H1 (cell line): Measurements from ENCODE around the gene DNAAF8. TPM values are rescaled to one million over a fixed set of nuclear protein-coding genes. Genes with fewer than 3 reads are reported as not detected.

Source experiments
- CTCF ChIA-PET: fragments of 300-600 bp; sonication (Branson Sonifier 250); formaldehyde crosslinking; loops from one replicate; lab custom pipeline; 2021; ENCODE audit not compliant: partially characterized antibody; lab: Charles Lee
- POLR2A ChIA-PET: fragments of 300-600 bp; sonication (Branson Sonifier 250); formaldehyde crosslinking; loops from one replicate; lab custom pipeline; 2021; ENCODE audit warnings: inconsistent platforms; ENCODE audit not compliant: partially characterized antibody; lab: Charles Lee
- DNase-seq, 2 experiments: peaks; one replicate each; pipeline versions ENCODE4 v3.0.0 to v3.0.0-alpha.2; 2010 to 2022; ENCODE audit warnings: low spot score in 2 of 2, low read depth in 1 of 2, mixed read lengths in 1 of 2
- FAIRE-seq: peaks from 2 replicates; lab custom pipeline; 2011; peaks lifted over from hg19 to GRCh38; lab: Jason Lieb, UNC
- H2AFZ ChIP-seq: 2 replicates; pipeline ENCODE4 v1.8.1; 2012; ENCODE audit warnings: low read length, inconsistent platforms
- H2AK5ac ChIP-seq: 2 replicates; pipeline ENCODE4 v1.6.1; 2013; ENCODE audit warnings: low read depth, low read length
- H2BK120ac ChIP-seq: replicated peaks from 2 replicates; pipeline ENCODE3; 2013; ENCODE audit warnings: low read depth, low read length, inconsistent platforms
- H2BK12ac ChIP-seq: 2 replicates; pipeline ENCODE4 v1.6.1; 2013; ENCODE audit warnings: low read depth, low read length
- H2BK15ac ChIP-seq: 2 replicates; pipeline ENCODE4 v1.6.1; 2013; ENCODE audit warnings: low read length
- H2BK20ac ChIP-seq: 2 replicates; pipeline ENCODE4 v1.6.1; 2013; ENCODE audit warnings: low read length
- H2BK5ac ChIP-seq: 2 replicates; pipeline ENCODE4 v1.6.1; 2013; ENCODE audit warnings: low read depth, low read length
- H3K14ac ChIP-seq: 2 replicates; pipeline ENCODE4 v1.6.1; 2013; ENCODE audit warnings: inconsistent platforms; ENCODE audit not compliant: insufficient read length
- H3K18ac ChIP-seq: 2 replicates; pipeline ENCODE4 v1.6.1; 2013; ENCODE audit warnings: low read length; ENCODE audit errors: extremely low read depth
- H3K23ac ChIP-seq: 2 replicates; pipeline ENCODE4 v1.6.1; 2013; ENCODE audit warnings: inconsistent platforms; ENCODE audit not compliant: insufficient read length
- H3K23me2 ChIP-seq: 2 replicates; pipeline ENCODE4 v1.6.1; 2013; ENCODE audit warnings: low read depth, low read length
- H3K27ac ChIP-seq: 2 replicates; pipeline ENCODE4 v1.6.1; 2011; ENCODE audit warnings: low read depth, low read length, inconsistent platforms
- H3K27me3 ChIP-seq, 4 experiments: replicated peaks in 1 of 4; 1 replicate in 1 of 4; 2 replicates in 3 of 4; pipeline versions ENCODE4 v1.6.1 to v1.8.1; 2011 to 2013; ENCODE audit warnings: low read length in 3 of 4, mild to moderate bottlenecking in 3 of 4, inconsistent platforms in 2 of 4, mixed read lengths in 2 of 4, moderate library complexity in 1 of 4; ENCODE audit not compliant: control insufficient read depth in 3 of 4, insufficient read depth in 3 of 4; ENCODE audit errors: extremely low read depth in 1 of 4
- H3K36me3 ChIP-seq, 4 experiments: 2 replicates each; pipeline versions ENCODE4 v1.6.1 to v1.8.1; 2011 to 2013; ENCODE audit warnings: mild to moderate bottlenecking in 4 of 4, low read length in 3 of 4, moderate library complexity in 2 of 4, control low read depth in 1 of 4, inconsistent platforms in 1 of 4; ENCODE audit not compliant: insufficient read depth in 4 of 4, control insufficient read depth in 2 of 4
- H3K4ac ChIP-seq: replicated peaks from 2 replicates; pipeline ENCODE3; 2013; ENCODE audit warnings: low read length, low read depth, mixed read lengths, inconsistent platforms; ENCODE audit not compliant: insufficient read length
- H3K4me1 ChIP-seq, 4 experiments: replicated peaks in 1 of 4; 1 replicate in 1 of 4; 2 replicates in 3 of 4; pipeline versions ENCODE4 v1.6.1 to v1.8.1; 2011 to 2013; ENCODE audit warnings: low read length in 3 of 4, inconsistent platforms in 2 of 4, mixed read lengths in 1 of 4; ENCODE audit not compliant: insufficient read depth in 4 of 4, control insufficient read depth in 3 of 4
- H3K4me2 ChIP-seq, 2 experiments: 2 replicates each; pipeline versions ENCODE4 v1.6.1 to v1.8.1; 2011 to 2013; ENCODE audit warnings: low read depth in 2 of 2, low read length in 2 of 2, control low read depth in 1 of 2, inconsistent platforms in 1 of 2, mild to moderate bottlenecking in 1 of 2; ENCODE audit not compliant: insufficient read depth in 1 of 2
- H3K4me3 ChIP-seq, 4 experiments: fragments of 200-600, 300-600 bp in 1 of 4; sonication (generic), shearing (Covaris generic), sonication (Bioruptor Twin) in 1 of 4; 2 replicates each; pipeline versions ENCODE4 v1.5.1 to v1.8.1; 2011 to 2016; ENCODE audit warnings: low read length in 4 of 4, low read depth in 3 of 4, control low read depth in 2 of 4, inconsistent platforms in 2 of 4, mild to moderate bottlenecking in 2 of 4, mixed read lengths in 1 of 4, moderate library complexity in 1 of 4; ENCODE audit not compliant: insufficient read depth in 2 of 4; ENCODE audit errors: extremely low read depth in 1 of 4
- H3K56ac ChIP-seq: replicated peaks from 2 replicates; pipeline ENCODE3; 2013; ENCODE audit warnings: low read depth, mild to moderate bottlenecking, mixed read lengths, low read length, inconsistent platforms; ENCODE audit not compliant: insufficient read length
- H3K79me1 ChIP-seq: 2 replicates; pipeline ENCODE4 v1.6.1; 2013; ENCODE audit warnings: low read depth, low read length, control low read depth
- H3K79me2 ChIP-seq, 2 experiments: 2 replicates each; pipeline versions ENCODE4 v1.6.1 to v1.8.1; 2012 to 2013; ENCODE audit warnings: low read length in 2 of 2, mild to moderate bottlenecking in 2 of 2, inconsistent platforms in 1 of 2; ENCODE audit not compliant: insufficient read depth in 2 of 2, control insufficient read depth in 1 of 2
- H3K9ac ChIP-seq, 4 experiments: replicated peaks in 1 of 4; 1 replicate in 1 of 4; 2 replicates in 3 of 4; pipeline versions ENCODE4 v1.6.1 to v1.8.1; 2011 to 2013; ENCODE audit warnings: low read depth in 3 of 4, low read length in 3 of 4, control low read depth in 2 of 4, mild to moderate bottlenecking in 2 of 4, moderate library complexity in 2 of 4, inconsistent platforms in 1 of 4; ENCODE audit errors: extremely low read depth in 1 of 4
- H3K9me3 ChIP-seq, 2 experiments: 2 replicates each; pipeline versions ENCODE4 v1.6.1 to v1.8.1; 2012 to 2013; ENCODE audit warnings: mild to moderate bottlenecking in 2 of 2, moderate library complexity in 2 of 2, control low read depth in 1 of 2, inconsistent platforms in 1 of 2, low read depth in 1 of 2, low read length in 1 of 2, mixed read lengths in 1 of 2; ENCODE audit not compliant: insufficient read depth in 2 of 2
- H4K20me1 ChIP-seq, 2 experiments: replicated peaks in 1 of 2; 2 replicates each; pipeline versions ENCODE3 to v1.8.1; 2011 to 2013; ENCODE audit warnings: inconsistent platforms in 2 of 2, low read length in 2 of 2, mild to moderate bottlenecking in 1 of 2; ENCODE audit not compliant: insufficient read depth in 2 of 2, control insufficient read depth in 1 of 2
- H4K5ac ChIP-seq: 2 replicates; pipeline ENCODE4 v1.6.1; 2013; ENCODE audit warnings: low read length, low read depth, mixed read lengths, inconsistent platforms; ENCODE audit not compliant: insufficient read length
- H4K8ac ChIP-seq: 2 replicates; pipeline ENCODE4 v1.8.0; 2013; ENCODE audit warnings: mild to moderate bottlenecking, moderate library complexity, low read length, inconsistent platforms; ENCODE audit not compliant: insufficient read depth; ENCODE audit errors: extremely low read depth
- H4K91ac ChIP-seq: replicated peaks from 2 replicates; pipeline ENCODE3; 2013; ENCODE audit warnings: low read length, mixed read lengths, inconsistent platforms; ENCODE audit not compliant: insufficient read length
- CBX5 ChIP-seq: fragments of 300-800, 300-1000 bp; sonication (generic); IDR thresholded peaks from 2 replicates; pipeline ENCODE4 v1.7.1; 2016; ENCODE audit warnings: antibody characterized with exemption, low read length, low read depth
- CBX8 ChIP-seq: fragments of 300-800, 300-1000 bp; sonication (generic); IDR thresholded peaks from 2 replicates; pipeline ENCODE4 v1.7.1; 2016; ENCODE audit warnings: low read depth, low read length, borderline replicate concordance
- JUND ChIP-seq: IDR thresholded peaks from 2 replicates; pipeline ENCODE4 v1.6.1; 2011; ENCODE audit warnings: mild to moderate bottlenecking, improper control_type of control experiment, low read length
- NANOG ChIP-seq: IDR thresholded peaks from 2 replicates; pipeline ENCODE4 v1.6.1; 2011; ENCODE audit warnings: low read length, low read depth, mild to moderate bottlenecking, inconsistent platforms; ENCODE audit not compliant: insufficient read depth, poor library complexity, severe bottlenecking
- RFX5 ChIP-seq: IDR thresholded peaks from 2 replicates; pipeline ENCODE4 v1.6.1; 2011; ENCODE audit warnings: low read depth, low read length, improper control_type of control experiment, borderline replicate concordance
- SIRT6 ChIP-seq: IDR thresholded peaks from one replicate; pipeline ENCODE4 v1.7.1; 2012; ENCODE audit warnings: low read length, inconsistent platforms
- SP1 ChIP-seq: IDR thresholded peaks from 2 replicates; pipeline ENCODE4 v1.6.1; 2011; ENCODE audit warnings: low read depth, low read length
- TBP ChIP-seq: IDR thresholded peaks from 2 replicates; pipeline ENCODE4 v1.6.1; 2011; ENCODE audit warnings: low read depth, low read length, improper control_type of control experiment
- TCF12 ChIP-seq: IDR thresholded peaks from 2 replicates; pipeline ENCODE4 v1.6.1; 2011; ENCODE audit warnings: low read depth, mild to moderate bottlenecking, low read length
- WGBS, 2 experiments: shearing (Covaris generic) in 1 of 2; methylation state at CpG; one replicate each; pipeline versions ENCODE4 v1.1.6 to v1.1.7; 2013 to 2015; ENCODE audit warnings: low lambda C conversion rate in 2 of 2, mixed read lengths in 2 of 2, inconsistent platforms in 1 of 2, low coverage in 1 of 2, missing lambda C conversion rate in 1 of 2; ENCODE audit not compliant: insufficient replicate concordance in 2 of 2, insufficient coverage in 1 of 2, insufficient read length in 1 of 2; ENCODE audit errors: extremely low coverage in 1 of 2, missing lambda C conversion rate in 1 of 2; 5-methylcytosine and 5-hydroxymethylcytosine counted together
- polyA plus RNA-seq, 7 experiments: library from polyadenylated mRNA; depleted of rRNA in 3 of 7; stranded (reverse) in 5 of 7; unstranded in 2 of 7; fragments of >200 nt in 5 of 7; fragments of 200-250 nt in 2 of 7; gene quantifications; 1 replicate in 5 of 7; 2 replicates in 1 of 7; 4 replicates in 1 of 7; pipeline versions ENCODE4 v1.2.1 to v1.2.3, GENCODE V29; 2011 to 2013; ENCODE audit warnings: missing spikeins in 2 of 7, mixed read lengths in 2 of 7
- total RNA-seq: library from RNA; stranded (reverse); fragmentation: NEBNext Ultra II Directional; extraction: Animal tissue kit (Norgen Biotek cat#: 25700); gene quantifications from 2 replicates; pipeline ENCODE4 v1.2.1, GENCODE V29; 2021
- TF ChIP-seq, protein P1 (sequence below): IDR thresholded peaks from 2 replicates; pipeline ENCODE4 v1.6.1; 2011; ENCODE audit warnings: low read length, improper control_type of control experiment

The DNAAF8 gene
- total and polyA plus RNA-seq, 2 of the 8 experiments (the other 6 are each of a cell fraction or from before 2014, with no cell fraction given), result 0.39 TPM; not detected in 1

- peak in 1 of 2 experiments; percentile 96 for DNase-seq
- Histone ChIP-seq H3K27ac (no peak overlapping the region), H2BK120ac (no peak overlapping the region), H3K56ac (no peak overlapping the region), H4K20me1 (peaks cover 0 to 2% of the 10 kb centered on the region in 2 experiments), H3K9me3 (no peaks in the 10 kb centered on the region), H2BK15ac (no peak overlapping the region), H4K5ac (peak overlapping the region; percentile 50), H4K8ac (peak overlapping the region; percentile 69; the same call in 1 of the 2 replicates), H3K23me2 (peaks cover 10% of the 10 kb centered on the region; the same call in 1 of the 2 replicates), H2AK5ac (no peak overlapping the region), H3K4me3 (peak overlapping the region; percentile 59 to 97 (median 92)), H3K9ac (peak overlapping the region in 3 of 4 experiments; percentile 41 to 54 (median 52); a peak in 6 of 7 replicates), H3K27me3 (peaks cover 0 to 4% (median under 1%) of the 10 kb centered on the region in 4 experiments; a peak in 2 of 7 replicates), H3K4me2 (peak overlapping the region; percentile 85 to 92), H2BK20ac (no peak overlapping the region), H3K4ac (peak overlapping the region; percentile 0), H4K91ac (no peak overlapping the region), H2BK12ac (no peak overlapping the region), H3K4me1 (peaks cover 0 to 4% (median 0%) of the 10 kb centered on the region in 4 experiments; a peak in 2 of 7 replicates), H3K79me2 (peaks cover 4 to 26% of the 10 kb centered on the region in 2 experiments; a peak in 3 of 4 replicates), H3K23ac (no peak overlapping the region), H2AFZ (peak overlapping the region; percentile 95), H3K36me3 (peaks cover 0 to 5% (median under 1%) of the 10 kb centered on the region in 4 experiments; a peak in 5 of 8 replicates), H2BK5ac (0 out of 2 replicates have a peak overlapping the region, but pooled peaks have one; percentile 24), H3K79me1 (peaks cover 5% of the 10 kb centered on the region; the same call in 1 of the 2 replicates), H3K14ac (no peak overlapping the region), H3K18ac (no peak overlapping the region)
- ChIA-PET POLR2A (interaction anchor here (0.5 to 5.0 kb wide), 14 partner anchors 9 to 201 kb away, joined by 3 to 30 read pairs (median 6); partner anchors contain the start of genes GLYR1, NUDT16L1, ROGDI and UBN1), CTCF (interaction anchor here (0.7 to 2.3 kb wide), 11 partner anchors 9 to 223 kb away, joined by 3 to 9 read pairs (median 3); partner anchors contain the start of gene NUDT16L1)
- FAIRE-seq, result no peak
- 10% methylated on average over 31 of the region's 38 CpGs; no CpG with 5 or more reads in 1 of the 2 experiments for WGBS, 2 experiments
- TF ChIP-seq CBX5 (no peak), TCF12 (no peak), CBX8 (no peak), JUND (no peak), SP1 (no peak), NANOG (no peak), SIRT6 (no peak), RFX5 (no peak), TBP (no peak)
- TF ChIP-seq, protein P1, sequence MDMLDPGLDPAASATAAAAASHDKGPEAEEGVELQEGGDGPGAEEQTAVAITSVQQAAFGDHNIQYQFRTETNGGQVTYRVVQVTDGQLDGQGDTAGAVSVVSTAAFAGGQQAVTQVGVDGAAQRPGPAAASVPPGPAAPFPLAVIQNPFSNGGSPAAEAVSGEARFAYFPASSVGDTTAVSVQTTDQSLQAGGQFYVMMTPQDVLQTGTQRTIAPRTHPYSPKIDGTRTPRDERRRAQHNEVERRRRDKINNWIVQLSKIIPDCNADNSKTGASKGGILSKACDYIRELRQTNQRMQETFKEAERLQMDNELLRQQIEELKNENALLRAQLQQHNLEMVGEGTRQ, result no peak
Measured at GRCh38 chr16:4734730-4735535, 596 bp downstream of the DNAAF8 start.
